Limb (tissue), 2 donors: ENCODE results near the gene XPNPEP1.

Experiments used
- DNase-seq, 2 donors: peaks; one replicate each; pipeline ENCODE4 v3.0.0-alpha.2; 2016; ENCODE audit errors: extremely low spot score in 2 of 2

Gene XPNPEP1

DNA sequence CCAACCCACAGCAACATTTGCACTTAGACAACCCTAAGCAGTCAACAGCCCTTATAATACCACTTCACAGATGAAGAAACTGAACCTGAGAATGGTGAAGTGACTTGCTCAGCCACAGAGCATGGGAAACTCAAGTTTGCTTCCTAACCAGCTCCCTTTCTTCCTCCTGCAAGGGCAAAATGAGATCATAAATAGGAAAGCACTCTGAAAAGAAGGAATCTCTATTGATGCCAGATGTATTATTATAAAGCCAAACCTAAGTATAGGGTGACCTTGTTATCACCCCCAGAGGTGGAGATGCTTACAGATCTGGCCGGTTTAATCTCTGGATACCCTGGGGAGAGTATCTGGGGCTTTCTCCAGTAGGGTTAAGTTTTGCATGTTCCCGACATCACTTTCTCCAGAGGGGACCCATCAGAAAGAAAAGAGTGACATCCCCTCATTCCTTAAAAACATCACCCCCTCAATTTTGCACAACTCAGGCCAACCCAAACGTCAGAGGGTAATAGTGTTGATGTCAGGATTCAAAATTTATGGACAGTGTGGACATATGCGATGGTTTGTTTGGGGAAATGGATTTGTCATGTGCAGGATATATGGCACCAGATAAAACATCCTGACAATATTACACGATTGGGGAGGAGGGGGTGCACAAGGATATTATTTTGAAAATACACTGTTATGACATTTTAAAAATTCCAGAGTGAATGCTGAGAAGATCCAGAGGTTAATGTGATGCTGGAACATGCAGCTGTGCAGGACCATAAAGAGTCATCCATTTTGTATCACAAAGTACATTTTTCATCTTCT is 24.0 kb upstream of the XPNPEP1 start:
- no peak for DNase-seq

DNA sequence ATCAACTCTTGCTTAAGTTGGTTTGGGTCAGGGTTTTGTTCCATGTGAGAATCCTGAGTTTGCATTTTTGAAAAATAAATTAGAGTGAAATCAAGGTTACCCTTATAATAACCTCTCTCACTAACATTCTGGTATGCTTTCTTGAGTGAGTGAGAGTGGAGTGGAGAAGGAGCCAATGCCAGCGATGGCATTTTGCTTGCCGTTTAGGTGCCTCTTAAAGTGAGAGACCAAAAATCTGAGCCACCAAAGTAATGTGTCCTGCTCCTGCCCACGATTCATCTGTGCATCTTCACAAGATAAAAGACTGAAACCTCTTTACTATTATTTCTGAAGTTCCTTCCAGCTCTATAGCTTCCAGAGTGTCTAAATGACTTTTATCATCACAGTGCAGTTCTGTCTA is 23.4 kb upstream of the XPNPEP1 start:
- DNase-seq, result no peak

DNA sequence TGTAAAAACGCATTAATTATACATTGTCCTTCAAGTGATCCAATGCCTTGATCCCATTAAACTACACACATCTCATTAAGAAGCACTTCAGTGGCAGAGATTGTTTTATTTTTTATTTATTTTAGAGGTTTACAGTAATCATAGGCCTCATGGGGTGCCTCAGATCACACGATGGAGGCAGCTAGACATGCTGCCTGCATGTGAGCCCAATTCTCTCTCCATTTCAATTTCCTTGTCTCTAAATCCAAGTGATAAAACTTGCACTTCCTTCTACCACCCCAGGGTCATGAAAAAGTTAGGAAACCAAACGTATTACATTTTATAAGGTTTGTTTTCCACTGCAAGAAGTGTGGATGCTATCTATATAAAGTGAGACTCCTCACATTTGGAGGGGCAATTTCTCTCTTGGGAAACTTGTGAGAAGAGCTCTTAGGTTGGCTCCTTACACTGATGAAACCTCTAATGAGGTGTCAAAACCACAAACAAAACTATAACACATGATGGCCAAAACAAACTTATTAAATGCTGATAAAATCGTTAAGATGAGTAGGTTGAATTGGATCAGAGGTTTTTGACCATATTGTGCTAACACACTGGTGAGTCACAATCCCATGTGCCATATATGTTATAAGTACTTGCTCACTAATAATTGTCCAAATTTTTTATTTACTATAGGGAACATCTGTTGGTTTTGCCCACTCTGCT is 22.3 kb upstream of the XPNPEP1 start:
- DNase-seq, result no peak

DNA sequence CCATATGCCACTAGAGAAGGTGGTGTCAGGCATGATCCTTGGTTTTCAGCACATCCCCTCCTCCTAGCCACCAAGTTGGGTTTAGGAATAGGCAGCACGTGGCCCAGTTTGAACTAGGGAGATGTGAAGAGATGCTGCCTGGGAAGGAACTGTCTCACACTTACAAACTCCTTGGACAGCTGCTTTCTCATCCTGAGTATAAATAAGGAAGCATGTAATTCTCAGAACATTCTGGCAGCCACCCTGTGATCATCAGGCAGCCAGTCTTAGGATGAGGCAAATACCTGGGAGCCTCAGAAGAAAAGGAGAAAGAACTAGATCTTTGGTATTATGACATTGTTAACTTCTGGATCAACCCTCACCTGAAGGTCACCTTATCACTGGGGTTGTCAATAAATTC is 21.3 kb upstream of the XPNPEP1 start:
- no peak for DNase-seq

DNA sequence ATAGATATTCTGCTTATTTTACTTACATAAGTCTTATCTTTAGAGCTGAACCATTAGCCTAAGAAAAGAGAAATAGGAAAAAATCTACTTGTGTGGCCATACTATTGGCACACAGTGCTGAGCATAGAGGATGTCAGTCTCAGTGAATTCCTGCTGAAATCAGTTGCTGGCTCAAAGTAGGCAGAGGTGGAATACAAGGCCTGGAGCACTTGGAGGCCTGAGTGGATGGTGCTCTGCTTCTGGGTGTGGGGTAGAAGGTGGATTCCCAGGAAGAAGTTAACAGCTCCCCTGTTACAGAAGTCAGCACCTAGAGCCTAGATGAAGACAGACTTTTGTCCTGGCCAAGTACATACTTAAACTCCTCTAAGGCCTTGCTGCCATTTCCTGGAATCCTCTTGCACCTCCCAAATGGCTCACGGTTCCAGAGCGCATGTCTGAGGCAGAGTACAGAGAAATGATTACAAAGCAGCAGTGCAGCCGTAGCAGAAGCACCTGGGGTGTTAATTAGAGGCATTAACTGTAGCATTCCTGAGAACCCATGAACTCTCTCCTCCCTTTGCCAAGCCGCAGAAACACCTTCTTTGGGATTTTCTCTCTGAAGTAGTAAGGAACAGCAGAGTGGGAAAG is 18.0 kb upstream of the XPNPEP1 start:
- DNase-seq, result no peak

DNA sequence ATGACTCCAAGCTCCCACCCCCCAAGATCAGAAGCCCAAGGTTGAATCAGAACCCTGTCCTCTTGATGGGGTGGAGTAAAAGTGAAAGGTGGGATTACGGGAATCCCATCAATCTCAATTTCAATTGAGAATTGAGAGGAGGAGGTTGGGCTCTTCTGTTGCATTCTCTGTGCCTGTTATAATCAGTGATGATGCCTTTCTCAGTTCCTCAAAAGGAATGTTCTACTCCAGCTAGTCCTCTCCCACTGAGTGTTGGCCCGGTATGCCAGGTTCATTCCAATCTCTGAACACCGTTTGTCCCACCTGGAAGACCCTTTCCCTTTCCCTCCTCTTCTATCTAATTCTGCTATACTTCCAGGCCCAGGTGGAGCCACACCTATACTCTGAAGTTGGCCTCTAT is 17.2 kb upstream of the XPNPEP1 start:
- DNase-seq, result no peak

DNA sequence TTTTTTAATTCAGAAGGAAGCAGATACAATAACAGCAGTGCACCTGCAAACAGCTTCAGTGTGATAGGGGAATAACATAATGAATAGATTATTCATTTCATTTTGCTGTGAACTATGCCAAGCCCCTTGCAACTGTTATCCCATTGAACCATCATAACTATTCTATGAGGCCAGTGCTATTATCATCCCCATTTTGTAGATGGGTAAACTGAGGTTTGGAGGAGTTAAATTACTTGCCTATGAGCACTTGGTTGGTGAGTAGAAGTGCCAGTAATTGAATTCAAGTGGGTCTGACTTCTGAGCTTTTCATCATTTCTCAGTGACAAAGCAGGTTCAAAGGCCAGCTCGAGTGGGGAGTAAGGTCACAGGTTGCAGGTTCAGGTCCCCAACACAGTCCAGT is 16.8 kb upstream of the XPNPEP1 start:
- DNase-seq, result no peak

DNA sequence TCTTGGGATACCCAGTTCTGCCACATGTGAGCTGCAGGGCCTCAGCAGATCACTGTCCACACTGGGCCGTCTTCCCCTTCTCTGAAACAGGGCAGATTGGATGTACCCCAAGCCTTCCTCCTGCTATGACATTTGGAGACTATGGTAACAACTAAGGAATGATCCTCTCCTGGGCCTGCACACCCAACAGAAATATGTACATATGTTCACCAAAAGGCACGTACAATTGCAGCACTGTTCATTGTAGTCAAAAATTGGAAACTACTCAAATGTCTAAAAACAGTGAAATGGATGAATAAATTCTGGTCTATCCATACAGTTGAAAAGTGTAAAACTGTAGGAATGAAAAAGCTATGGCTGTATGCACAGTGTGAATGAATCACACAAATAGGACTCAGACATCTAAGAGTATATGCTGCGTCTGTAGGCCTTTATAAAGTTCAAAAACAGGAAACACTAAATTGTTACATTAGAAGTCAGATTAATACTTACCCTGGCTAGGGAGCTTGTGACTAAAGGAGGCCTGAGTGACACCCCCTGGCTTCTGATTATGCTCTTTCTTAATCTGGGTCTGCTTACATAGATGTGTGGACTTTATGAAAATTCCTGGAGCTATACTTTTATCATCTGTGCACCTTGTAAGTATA is 16.1 kb upstream of the XPNPEP1 start:
- DNase-seq, result no peak

DNA sequence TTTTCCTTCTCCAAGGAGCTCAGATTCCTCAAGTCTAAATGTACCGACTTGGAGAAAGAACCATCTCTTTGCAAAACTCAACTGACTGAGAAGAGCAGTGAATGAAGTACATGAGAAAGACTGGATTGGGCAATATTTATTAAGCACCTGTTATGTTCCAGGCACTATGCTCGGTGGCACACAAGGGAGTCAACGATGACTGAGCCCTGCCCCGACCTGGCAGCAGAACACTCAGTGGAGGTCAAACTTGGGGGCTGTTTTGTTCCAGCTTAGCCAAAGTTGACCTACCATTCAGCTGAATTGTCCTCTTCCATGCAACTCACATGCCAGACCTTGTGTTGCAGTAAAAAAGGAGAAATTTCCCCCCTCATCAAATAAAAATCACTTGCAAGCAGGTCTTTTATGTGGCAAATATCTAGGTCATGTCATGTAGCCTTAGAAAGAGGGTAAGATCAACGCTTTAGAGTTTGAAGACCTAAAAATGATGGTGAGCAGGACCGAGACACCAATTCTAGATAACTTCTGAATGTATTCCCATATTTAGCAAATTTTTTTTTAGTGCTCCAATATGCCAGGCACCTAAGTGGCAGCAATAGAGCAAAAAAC is 14.3 kb upstream of the XPNPEP1 start:
- no peak for DNase-seq

DNA sequence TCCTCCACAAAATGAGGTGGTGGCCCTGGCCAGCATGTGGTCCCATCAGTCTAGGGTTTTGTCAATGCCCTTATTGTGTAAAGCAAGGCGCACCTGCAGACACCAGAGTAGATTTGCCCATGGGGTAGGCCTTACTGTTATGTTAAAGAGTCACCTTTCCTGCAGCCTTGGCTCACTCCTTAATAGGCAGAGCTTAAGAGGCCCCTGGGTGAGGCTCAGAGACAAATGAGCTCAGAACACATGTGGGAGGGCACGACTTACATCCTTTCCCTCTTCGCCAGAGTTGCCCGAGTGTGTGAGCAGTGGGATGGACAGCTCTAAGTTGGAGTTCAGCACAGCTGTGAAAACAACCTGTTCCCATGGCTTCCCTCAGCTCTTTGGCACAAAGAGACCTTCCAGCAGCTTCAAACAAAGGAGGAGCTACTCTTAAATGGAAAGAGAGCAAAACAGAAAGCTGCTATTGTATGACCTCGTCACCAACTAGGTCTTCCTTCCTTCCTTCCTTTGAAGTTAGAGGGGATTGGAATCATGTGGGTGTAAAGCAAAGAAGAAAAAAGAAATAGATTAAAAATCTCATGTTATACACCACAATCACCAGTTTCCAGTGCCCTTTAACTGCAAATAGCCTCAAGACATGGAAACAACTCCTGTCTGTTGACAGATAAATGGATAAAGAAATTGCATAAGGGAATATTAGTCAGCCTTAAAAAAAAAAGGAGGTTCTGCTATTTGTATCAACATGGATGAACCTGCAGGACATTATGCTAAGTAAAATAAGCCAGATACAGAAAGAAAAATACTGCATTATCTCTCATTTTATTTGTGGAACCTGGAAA is 11.9 kb upstream of the XPNPEP1 start:
- peak in 1 of 2 donors; percentile 46 for DNase-seq

DNA sequence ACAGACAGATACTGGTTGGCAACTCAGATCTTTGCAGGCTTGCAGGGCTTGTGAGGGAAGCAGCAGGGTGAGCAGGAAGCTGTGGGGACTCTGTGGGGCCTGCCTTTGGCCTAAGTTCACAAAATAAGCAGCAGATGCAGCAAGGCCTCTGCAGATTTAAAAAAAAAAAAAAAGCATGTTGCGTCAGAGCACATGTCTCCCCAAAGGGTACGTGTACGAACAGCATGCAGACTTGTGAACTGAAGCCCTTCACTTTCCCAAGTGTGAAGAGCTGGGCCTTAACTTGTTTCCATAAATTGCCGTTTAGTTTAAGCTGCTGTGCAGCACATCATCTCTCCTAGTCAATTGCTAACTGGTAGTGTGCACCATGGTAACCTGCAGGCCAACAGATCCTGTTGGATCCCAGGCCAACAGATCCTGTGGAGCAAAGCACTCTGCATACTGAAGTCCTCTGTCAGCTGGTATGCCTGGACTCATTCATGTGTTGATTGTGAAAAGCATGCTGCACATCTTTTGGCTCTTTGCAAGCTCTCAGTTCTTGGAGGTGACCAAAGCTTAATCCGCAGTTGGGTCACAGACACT is 10.8 kb upstream of the XPNPEP1 start:
- no peak for DNase-seq

DNA sequence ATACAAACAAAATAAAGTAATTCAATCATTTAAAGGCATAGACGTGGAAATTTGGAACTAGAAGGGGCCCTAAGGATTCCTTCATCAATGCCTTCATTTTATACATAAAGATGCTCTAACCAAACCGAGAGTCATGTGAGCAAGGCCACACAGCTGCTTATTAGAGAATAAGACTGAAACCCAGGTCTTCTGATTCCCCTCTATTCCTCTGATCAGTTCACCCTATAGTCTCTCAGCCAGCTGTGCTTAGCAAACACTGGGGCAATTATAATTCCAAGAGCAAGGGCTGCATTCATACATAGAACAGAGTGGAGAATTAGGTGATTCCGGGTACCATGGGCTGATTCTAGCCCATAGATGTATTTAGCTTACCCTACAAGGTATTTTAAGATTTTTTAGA is 9.7 kb upstream of the XPNPEP1 start:
- no peak for DNase-seq

DNA sequence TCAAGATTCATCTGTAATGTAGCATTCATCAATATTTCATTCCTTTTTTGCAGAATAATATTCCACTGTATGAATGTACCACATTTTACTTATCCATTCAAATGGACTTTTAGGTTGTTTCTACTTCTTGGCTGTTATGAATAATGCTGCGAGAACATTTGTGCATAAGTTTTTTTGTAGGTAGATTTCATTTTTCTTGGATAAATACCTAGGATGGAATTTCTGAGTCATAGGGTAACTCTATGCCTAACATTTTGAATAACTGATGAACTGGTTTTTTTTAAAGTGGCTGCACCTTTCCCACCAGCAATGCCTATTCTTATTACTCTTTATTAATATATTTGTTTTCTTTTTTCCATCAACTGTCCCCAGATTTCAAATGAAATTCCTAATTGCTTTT is 9.1 kb upstream of the XPNPEP1 start:
- DNase-seq, result no peak

DNA sequence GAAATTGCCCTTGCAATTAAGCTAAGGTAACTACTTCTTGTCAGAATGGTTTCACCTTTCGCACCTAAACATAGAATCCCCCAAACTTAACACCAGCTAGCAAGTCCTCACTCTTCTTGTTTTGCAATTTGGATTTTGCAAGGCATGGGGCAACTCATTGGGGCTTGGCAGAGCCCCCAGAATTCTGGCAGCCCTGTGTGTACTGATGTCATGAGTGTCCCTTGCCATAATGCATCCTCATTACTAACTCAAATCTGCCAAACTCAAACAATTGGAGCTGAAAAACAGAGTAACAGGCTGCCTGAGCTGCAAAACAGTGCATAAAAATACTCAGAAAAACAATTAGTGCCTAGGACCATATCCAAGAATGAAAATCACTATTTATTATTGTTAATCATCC is 7.9 kb upstream of the XPNPEP1 start:
- DNase-seq, result no peak

DNA sequence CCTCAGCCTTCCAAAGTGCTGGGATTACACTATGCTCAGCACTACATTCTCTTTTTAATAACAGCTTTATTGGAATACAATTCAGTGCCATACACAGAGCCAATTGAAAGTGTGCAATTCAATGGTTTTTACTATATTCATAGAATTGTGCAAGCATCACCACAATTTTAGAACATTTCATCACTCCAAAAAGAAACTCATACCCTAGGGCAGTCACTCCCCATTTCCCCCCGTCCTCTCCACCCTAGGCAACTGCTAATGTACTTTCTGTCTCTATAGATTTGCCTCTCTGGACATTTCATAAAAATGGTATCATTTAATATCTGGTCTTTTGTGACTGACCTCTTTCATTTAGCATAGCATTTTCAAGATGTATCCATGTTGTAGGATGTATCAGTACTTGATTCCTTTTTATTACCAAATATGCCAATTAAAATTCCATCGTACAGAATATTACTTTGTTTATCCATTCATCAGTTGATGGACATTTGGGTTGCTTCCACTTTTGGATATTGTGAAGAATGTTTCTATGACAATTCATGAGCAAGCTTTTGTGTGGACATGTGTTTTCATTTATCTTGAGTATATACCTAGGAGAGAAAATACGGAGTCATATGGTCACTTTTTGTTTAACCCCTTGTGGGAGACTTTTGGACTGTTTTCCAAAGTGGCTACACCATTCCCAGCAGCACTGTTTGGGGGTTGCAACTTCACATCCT is 6.3 kb upstream of the XPNPEP1 start:
- DNase-seq, result no peak

DNA sequence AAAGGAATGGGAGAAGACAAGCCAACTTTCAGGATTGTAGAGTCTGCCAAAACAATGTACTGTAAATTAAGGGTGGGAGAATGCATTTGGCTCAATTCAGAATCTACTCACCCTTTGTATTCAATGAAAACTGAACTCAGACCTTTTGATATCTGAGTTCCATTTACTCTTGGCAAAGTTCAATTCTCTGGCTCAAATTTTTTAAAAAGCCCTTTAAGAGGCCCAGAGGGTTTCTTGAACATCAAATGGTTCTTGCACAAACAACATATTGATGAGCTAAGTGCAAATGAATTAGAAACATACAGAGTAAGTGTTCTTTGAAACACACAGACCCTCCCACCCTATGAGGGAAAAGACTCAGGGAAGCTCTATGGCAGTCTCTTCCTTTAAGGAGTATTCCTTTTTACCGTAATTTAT is 5.2 kb upstream of the XPNPEP1 start:
- DNase-seq, result no peak

DNA sequence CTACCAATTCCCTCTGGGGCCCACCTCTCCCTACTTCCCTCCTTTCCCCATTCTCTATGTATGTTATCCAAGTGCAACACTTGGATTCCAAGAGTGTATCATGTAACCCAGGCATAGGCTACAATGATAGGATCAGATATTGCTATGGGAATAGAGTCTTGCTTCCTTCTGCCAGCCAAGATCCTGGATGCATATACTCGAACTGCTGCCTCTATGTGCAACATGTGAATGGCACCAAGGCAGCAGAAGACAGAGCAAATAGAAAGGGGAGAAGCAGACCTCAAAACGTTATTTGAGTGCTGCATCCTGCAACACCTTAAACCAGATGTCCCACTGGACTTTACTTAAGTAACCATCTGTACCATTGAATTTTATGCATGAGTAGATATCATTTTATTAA is 3.5 kb upstream of the XPNPEP1 start:
- DNase-seq, result no peak

DNA sequence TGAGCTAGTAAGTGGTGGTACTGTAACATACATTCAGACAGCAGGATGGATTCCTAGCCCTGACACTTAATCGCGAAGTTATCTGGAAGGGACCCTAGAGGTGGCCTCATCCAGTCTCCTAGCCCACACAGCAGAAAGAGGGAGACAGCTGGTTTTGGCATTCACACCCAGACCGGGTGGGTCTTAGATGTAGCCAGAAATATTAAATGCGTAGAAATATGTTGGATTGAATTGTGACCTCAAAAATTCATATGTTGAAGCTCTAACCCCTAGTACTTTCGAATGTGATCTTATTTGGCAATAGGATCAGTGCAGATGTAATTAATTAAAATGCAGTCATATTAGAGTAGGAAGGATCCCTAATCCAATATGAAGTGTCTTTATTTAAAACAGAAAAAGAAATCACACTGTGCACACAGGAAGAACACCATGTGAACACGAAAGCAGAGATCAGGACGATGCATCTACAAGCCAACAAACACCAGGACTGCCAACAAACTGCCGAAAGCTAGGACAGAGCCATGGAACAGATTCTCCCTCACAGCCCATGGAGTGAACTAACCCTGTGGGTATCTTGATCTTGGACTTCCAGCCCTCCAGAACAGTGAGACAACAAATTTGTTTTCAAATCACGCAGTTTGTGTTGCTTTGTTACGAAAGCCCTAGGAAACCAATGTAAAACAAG is 2.9 kb upstream of the XPNPEP1 start:
- no peak for DNase-seq

DNA sequence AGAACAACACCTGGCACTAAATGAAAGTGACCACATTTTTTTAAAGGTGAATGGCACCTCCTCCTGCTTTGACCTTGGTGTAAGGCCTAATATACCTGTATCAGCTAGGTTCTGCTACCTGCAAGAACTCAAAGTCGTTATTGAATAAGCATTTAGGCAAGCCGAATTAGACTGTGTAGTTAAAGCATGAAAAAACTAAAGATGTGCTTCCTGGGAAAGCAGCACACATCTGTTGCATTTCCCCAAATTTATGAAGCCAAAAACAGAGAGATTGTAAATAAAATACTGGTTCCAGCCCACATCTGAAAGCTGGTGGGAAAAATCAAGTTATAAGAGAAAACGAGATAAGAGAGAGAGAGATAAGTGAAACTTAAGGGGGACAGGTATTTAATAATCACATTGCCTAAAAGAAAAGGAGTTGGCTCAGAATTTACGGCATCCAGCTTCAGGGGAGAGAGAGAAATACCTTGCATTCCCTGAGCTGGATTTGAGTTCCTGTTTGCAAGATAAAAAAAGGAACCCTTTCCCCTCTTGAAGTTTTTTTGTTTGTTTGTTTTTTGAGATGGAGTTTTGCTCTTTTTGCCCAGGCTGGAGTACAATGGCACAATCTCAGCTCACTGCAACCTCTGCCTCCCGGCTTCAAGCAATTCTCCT is 1.8 kb upstream of the XPNPEP1 start:
- DNase-seq, result no peak
